Measurements from ENCODE around the gene SALL4. TPM values are rescaled to one million over a fixed set of nuclear protein-coding genes. Genes with fewer than 3 reads are reported as not detected.
"Not testable (repeated sequence)": the region's sequence is repeated elsewhere in the genome, so short reads cannot be mapped to it uniquely, and the experiment has no call there.

The SALL4 gene
- polyA plus RNA-seq, 1 of the 3 experiments (the other 2 are of a cell fraction): 0.82 TPM

- Histone ChIP-seq H3K36me3 (replicated peaks in 1 of 2; ENCODE audit: control insufficient read depth in 1 of 2, insufficient read depth in 2 of 2, low read length in 1 of 2) (no peaks in the 10 kb centered on the region), H3K9me2 (no peaks in the 10 kb centered on the region), H3K27me3 (ENCODE audit: insufficient read depth) (no peaks in the 10 kb centered on the region), H2AFZ (ENCODE audit: low read depth) (no peak overlapping the region), H3K9me3 (no peaks in the 10 kb centered on the region), H3K4me3 (ENCODE audit: low read depth in 2 of 2, low read length in 1 of 2) (no peak overlapping the region), H3K27ac (ENCODE audit: low read depth in 2 of 2, low read length in 1 of 2) (no peak overlapping the region), H3F3A (replicated peaks; ENCODE audit: insufficient read depth) (no peaks in the 10 kb centered on the region), H3K4me1 (ENCODE audit: control insufficient read depth in 1 of 2, insufficient read depth in 2 of 2, low read depth in 1 of 2, low read length in 1 of 2) (no peaks in the 10 kb centered on the region), H3K9ac (no peak overlapping the region), H4K20me1 (ENCODE audit: insufficient read depth) (no peaks in the 10 kb centered on the region), H3K4me2 (no peak overlapping the region), H3K79me2 (ENCODE audit: insufficient read depth) (no peaks in the 10 kb centered on the region)
- CTCF ChIA-PET: interaction anchor here (0.6 to 3.3 kb wide), 2 partner anchors 15 to 215 kb away, joined by 3 to 17 read pairs; no protein-coding TSS in a partner anchor
- no peak for DNase-seq
- 92% methylated on average over 11 of the region's 15 CpGs for WGBS (ENCODE audit: low lambda C conversion rate)
- TF ChIP-seq RFX5 (IDR thresholded peaks at IDR 0.05; ENCODE audit: low read length) (no peak), USF2 (IDR thresholded peaks at IDR 0.05; ENCODE audit: borderline replicate concordance, low read depth, low read length) (no peak), RCOR1 (IDR thresholded peaks at IDR 0.05; ENCODE audit: low read length) (no peak), MEF2A (IDR thresholded peaks at IDR 0.05; ENCODE audit: borderline replicate concordance, low read depth) (no peak), CTCF (IDR thresholded peaks at IDR 0.05) (no peak), MXI1 (IDR thresholded peaks at IDR 0.05; ENCODE audit: low read depth, low read length) (no peak), YY1 (IDR thresholded peaks at IDR 0.05; ENCODE audit: low read depth) (no peak), REST (IDR thresholded peaks at IDR 0.05; ENCODE audit: low read depth, low read length) (no peak), IRF3 (IDR thresholded peaks at IDR 0.05; ENCODE audit: low read depth, low read length) (no peak), JUND (IDR thresholded peaks at IDR 0.05) (no peak), FOXM1 (IDR thresholded peaks at IDR 0.05; ENCODE audit: low read depth) (no peak), CHD2 (IDR thresholded peaks at IDR 0.05; ENCODE audit: low read length, partially characterized antibody) (no peak), TAF1 (IDR thresholded peaks at IDR 0.05; ENCODE audit: borderline replicate concordance, low read depth, low read length) (no peak), SMC3 (IDR thresholded peaks at IDR 0.05; ENCODE audit: low read depth, low read length) (no peak), TCF12 (IDR thresholded peaks at IDR 0.05) (no peak), SIN3A (IDR thresholded peaks at IDR 0.05; ENCODE audit: borderline replicate concordance, low read depth, low read length) (no peak), POLR2AphosphoS5 (IDR thresholded peaks at IDR 0.05; ENCODE audit: low read depth, low read length) (no peak), MAX (IDR thresholded peaks at IDR 0.05; ENCODE audit: low read depth) (no peak)
- POLR2A ChIA-PET: no interaction called here
Observed at GRCh38 chr20:51784299-51784698, 18.0 kb downstream of the SALL4 start.

GRCh38 chr20:51778229-51778759 is 24.0 kb downstream of the SALL4 start:
- H3K79me2 ChIP-seq (ENCODE audit: insufficient read depth); H3K36me3 ChIP-seq (replicated peaks in 1 of 2; ENCODE audit: control insufficient read depth in 1 of 2, insufficient read depth in 2 of 2, low read length in 1 of 2); H2AFZ ChIP-seq (ENCODE audit: low read depth); H3K9me3 ChIP-seq; H3K4me1 ChIP-seq (ENCODE audit: control insufficient read depth in 1 of 2, insufficient read depth in 2 of 2, low read depth in 1 of 2, low read length in 1 of 2); H4K20me1 ChIP-seq (ENCODE audit: insufficient read depth); H3K9me2 ChIP-seq; POLR2A ChIA-PET; DNase-seq; H3K4me3 ChIP-seq (ENCODE audit: low read depth in 2 of 2, low read length in 1 of 2); H3F3A ChIP-seq (replicated peaks; ENCODE audit: insufficient read depth); H3K4me2 ChIP-seq; H3K27ac ChIP-seq (ENCODE audit: low read depth in 2 of 2, low read length in 1 of 2); H3K27me3 ChIP-seq (ENCODE audit: insufficient read depth); H3K9ac ChIP-seq: not testable (repeated sequence)
- CTCF ChIA-PET: interaction anchor here (1.2 to 1.5 kb wide), 2 partner anchors 22 to 188 kb away, joined by 3 to 5 read pairs; no protein-coding TSS in a partner anchor
- 88% methylated on average over 4 of the region's 4 CpGs for WGBS (ENCODE audit: low lambda C conversion rate)
